ENCODE data around the gene WNT7A. TPM values are rescaled to one million over a fixed set of nuclear protein-coding genes. Genes with fewer than 3 reads are reported as not detected.
A peak's percentile ranks its signal among the peaks of the same experiment; 100 is the strongest.

Gene WNT7A
- total RNA-seq, 2 donors from 2014 or later: 0.58 TPM; not detected in 1

GRCh38 chr3:13880811-13881156 is 913 bp upstream of the WNT7A start:
- peak overlapping the region in 1 of 2 donors; percentile 74 for H3K4me3 Mint-ChIP-seq
- H3K9me3 Mint-ChIP-seq: no peaks in the 10 kb centered on the region
- H3K4me1 Mint-ChIP-seq (ENCODE audit: low read depth): peaks cover 13% of the 10 kb centered on the region
- H3K27me3 Mint-ChIP-seq (ENCODE audit: low read depth): peaks cover 43% of the 10 kb centered on the region
- ATAC-seq (replicated peaks in 1 of 2) (peak in 1 of 2 donors; percentile 2), DNase-seq (no peak)
- no peaks in the 10 kb centered on the region for H3K36me3 Mint-ChIP-seq (ENCODE audit: insufficient read depth in 2 of 2)
- H3K27ac Mint-ChIP-seq: no peak overlapping the region

GRCh38 chr3:13879102-13879945 is 547 bp downstream of the WNT7A start:
- Mint-ChIP-seq H3K4me3 (peak overlapping the region; percentile 79 to 82), H3K36me3 (ENCODE audit: insufficient read depth in 2 of 2) (no peaks in the 10 kb centered on the region), H3K27me3 (ENCODE audit: low read depth) (peaks cover 42% of the 10 kb centered on the region), H3K9me3 (no peaks in the 10 kb centered on the region), H3K4me1 (ENCODE audit: low read depth) (peaks cover 13% of the 10 kb centered on the region), H3K27ac (no peak overlapping the region)
- ATAC-seq (replicated peaks in 1 of 2): peak; percentile 53 to 54
- peak; percentile 37 to 45 for DNase-seq

- Mint-ChIP-seq H3K27ac (no peak overlapping the region), H3K9me3 (no peaks in the 10 kb centered on the region), H3K4me3 (peak overlapping the region; percentile 79 to 82), H3K4me1 (ENCODE audit: low read depth) (peaks cover 13% of the 10 kb centered on the region), H3K36me3 (ENCODE audit: insufficient read depth in 2 of 2) (no peaks in the 10 kb centered on the region), H3K27me3 (ENCODE audit: low read depth) (peaks cover 36% of the 10 kb centered on the region)
- ATAC-seq (replicated peaks in 1 of 2) (peak in 1 of 2 donors; percentile 22), DNase-seq (peak; percentile 14 to 18)
Measured at GRCh38 chr3:13878281-13879101, 1.4 kb downstream of the WNT7A start.

- peaks cover 13% of the 10 kb centered on the region for H3K4me1 Mint-ChIP-seq (ENCODE audit: low read depth)
- no peaks in the 10 kb centered on the region for H3K9me3 Mint-ChIP-seq
- H3K4me3 Mint-ChIP-seq: peak overlapping the region; percentile 79 to 82
- peaks cover 33% of the 10 kb centered on the region for H3K27me3 Mint-ChIP-seq (ENCODE audit: low read depth)
- H3K27ac Mint-ChIP-seq: no peak overlapping the region
- DNase-seq (no peak), ATAC-seq (replicated peaks in 1 of 2) (no peak)
- H3K36me3 Mint-ChIP-seq (ENCODE audit: insufficient read depth in 2 of 2): no peaks in the 10 kb centered on the region
Measured at GRCh38 chr3:13877911-13878280, 2.0 kb downstream of the WNT7A start.

- H3K27ac Mint-ChIP-seq: no peak overlapping the region
- H3K4me3 Mint-ChIP-seq: no peak overlapping the region
- ATAC-seq (replicated peaks in 1 of 2) (no peak), DNase-seq (no peak)
- H3K36me3 Mint-ChIP-seq (ENCODE audit: insufficient read depth in 2 of 2): no peaks in the 10 kb centered on the region
- H3K9me3 Mint-ChIP-seq: no peaks in the 10 kb centered on the region
- peaks cover 13% of the 10 kb centered on the region for H3K4me1 Mint-ChIP-seq (ENCODE audit: low read depth)
- peaks cover 30% of the 10 kb centered on the region for H3K27me3 Mint-ChIP-seq (ENCODE audit: low read depth)
Measured at GRCh38 chr3:13876451-13877100, 3.3 kb downstream of the WNT7A start.

- DNase-seq: no peak
- ATAC-seq (replicated peaks in 1 of 2): no peak
- no peaks in the 10 kb centered on the region for H3K36me3 Mint-ChIP-seq (ENCODE audit: insufficient read depth in 2 of 2)
- no peaks in the 10 kb centered on the region for H3K9me3 Mint-ChIP-seq
- no peak overlapping the region for H3K4me3 Mint-ChIP-seq
- H3K27me3 Mint-ChIP-seq (ENCODE audit: low read depth): peaks cover 23% of the 10 kb centered on the region
- no peak overlapping the region for H3K27ac Mint-ChIP-seq
- peaks cover 13% of the 10 kb centered on the region for H3K4me1 Mint-ChIP-seq (ENCODE audit: low read depth)
Measured at GRCh38 chr3:13874891-13875290, 5.0 kb downstream of the WNT7A start.

GRCh38 chr3:13873818-13874217 is 6.1 kb downstream of the WNT7A start:
- Mint-ChIP-seq H3K36me3 (ENCODE audit: insufficient read depth in 2 of 2) (no peaks in the 10 kb centered on the region), H3K27ac (no peak overlapping the region), H3K4me3 (no peak overlapping the region), H3K4me1 (ENCODE audit: low read depth) (peaks cover 18% of the 10 kb centered on the region), H3K27me3 (ENCODE audit: low read depth) (peaks cover 19% of the 10 kb centered on the region), H3K9me3 (no peaks in the 10 kb centered on the region)
- DNase-seq (no peak), ATAC-seq (replicated peaks in 1 of 2) (no peak)

GRCh38 chr3:13872451-13872850 is 7.4 kb downstream of the WNT7A start:
- no peak overlapping the region for H3K4me3 Mint-ChIP-seq
- no peaks in the 10 kb centered on the region for H3K9me3 Mint-ChIP-seq
- H3K27me3 Mint-ChIP-seq (ENCODE audit: low read depth): peaks cover 7% of the 10 kb centered on the region
- H3K4me1 Mint-ChIP-seq (ENCODE audit: low read depth): peaks cover 22% of the 10 kb centered on the region
- H3K36me3 Mint-ChIP-seq (ENCODE audit: insufficient read depth in 2 of 2): no peaks in the 10 kb centered on the region
- no peak for ATAC-seq (replicated peaks in 1 of 2)
- no peak overlapping the region for H3K27ac Mint-ChIP-seq
- DNase-seq: no peak

- Mint-ChIP-seq H3K27ac (no peak overlapping the region), H3K27me3 (ENCODE audit: low read depth) (peaks cover 6% of the 10 kb centered on the region), H3K4me1 (ENCODE audit: low read depth) (peaks cover 29% of the 10 kb centered on the region), H3K4me3 (no peak overlapping the region), H3K36me3 (ENCODE audit: insufficient read depth in 2 of 2) (no peaks in the 10 kb centered on the region), H3K9me3 (no peaks in the 10 kb centered on the region)
- ATAC-seq (replicated peaks in 1 of 2) (no peak), DNase-seq (no peak)
Measured at GRCh38 chr3:13871791-13872190, 8.1 kb downstream of the WNT7A start.

GRCh38 chr3:13870902-13871301 is 9.0 kb downstream of the WNT7A start:
- H3K27me3 Mint-ChIP-seq (ENCODE audit: low read depth): peaks cover 4% of the 10 kb centered on the region
- ATAC-seq (replicated peaks in 1 of 2): no peak
- DNase-seq: no peak
- no peaks in the 10 kb centered on the region for H3K36me3 Mint-ChIP-seq (ENCODE audit: insufficient read depth in 2 of 2)
- no peaks in the 10 kb centered on the region for H3K9me3 Mint-ChIP-seq
- peaks cover 37% of the 10 kb centered on the region for H3K4me1 Mint-ChIP-seq (ENCODE audit: low read depth)
- H3K27ac Mint-ChIP-seq: no peak overlapping the region
- no peak overlapping the region for H3K4me3 Mint-ChIP-seq

- Mint-ChIP-seq H3K27ac (no peak overlapping the region), H3K4me3 (no peak overlapping the region), H3K27me3 (ENCODE audit: low read depth) (no peaks in the 10 kb centered on the region), H3K4me1 (ENCODE audit: low read depth) (peaks cover 44% of the 10 kb centered on the region), H3K36me3 (ENCODE audit: insufficient read depth in 2 of 2) (no peaks in the 10 kb centered on the region), H3K9me3 (no peaks in the 10 kb centered on the region)
- no peak for DNase-seq
- no peak for ATAC-seq (replicated peaks in 1 of 2)
Measured at GRCh38 chr3:13869761-13870343, 10.0 kb downstream of the WNT7A start.

GRCh38 chr3:13868844-13869724 is 10.8 kb downstream of the WNT7A start:
- no peaks in the 10 kb centered on the region for H3K27me3 Mint-ChIP-seq (ENCODE audit: low read depth)
- no peaks in the 10 kb centered on the region for H3K9me3 Mint-ChIP-seq
- no peaks in the 10 kb centered on the region for H3K36me3 Mint-ChIP-seq (ENCODE audit: insufficient read depth in 2 of 2)
- peaks cover 44% of the 10 kb centered on the region for H3K4me1 Mint-ChIP-seq (ENCODE audit: low read depth)
- DNase-seq (no peak), ATAC-seq (replicated peaks in 1 of 2) (no peak)
- H3K4me3 Mint-ChIP-seq: no peak overlapping the region
- peak overlapping the region; percentile 83 for H3K27ac Mint-ChIP-seq

Data from activated T-cell treated with anti-CD3 and anti-CD28 coated beads, Interleukin-2, amount 50 U/mL, for 72 hours (primary cell).